ENCODE measurements around the gene CCNK. TPM values are rescaled to one million over a fixed set of nuclear protein-coding genes. Genes with fewer than 3 reads are reported as not detected.

The CCNK gene
- total and polyA plus RNA-seq, 2 of the 13 experiments (the other 11 are each of a cell fraction or from before 2014, with no cell fraction given): 4.9 to 9.7 TPM

DNA sequence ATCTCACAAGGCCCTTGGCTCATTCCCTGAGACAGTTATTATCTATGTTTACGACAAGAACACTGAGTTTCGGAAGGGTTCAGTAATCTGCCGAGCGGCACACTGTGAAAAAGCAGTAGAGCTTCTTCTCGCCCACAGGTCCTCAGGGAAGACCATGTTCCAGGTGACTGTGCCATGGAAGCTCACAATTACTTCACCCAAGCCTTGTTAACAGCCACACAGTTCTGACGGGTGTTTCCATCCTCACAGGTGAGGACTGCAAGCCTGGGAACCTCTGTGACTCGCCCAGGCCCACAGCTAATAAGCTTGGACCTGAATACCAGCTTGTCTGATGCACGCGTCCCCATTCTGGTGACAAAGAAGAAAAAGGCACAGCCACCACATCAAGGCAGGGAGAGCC lies 15.9 kb upstream of the CCNK start:
- no TSS peak for BruUV-seq (replicated peaks)
- ATAC-seq: no peak

DNA sequence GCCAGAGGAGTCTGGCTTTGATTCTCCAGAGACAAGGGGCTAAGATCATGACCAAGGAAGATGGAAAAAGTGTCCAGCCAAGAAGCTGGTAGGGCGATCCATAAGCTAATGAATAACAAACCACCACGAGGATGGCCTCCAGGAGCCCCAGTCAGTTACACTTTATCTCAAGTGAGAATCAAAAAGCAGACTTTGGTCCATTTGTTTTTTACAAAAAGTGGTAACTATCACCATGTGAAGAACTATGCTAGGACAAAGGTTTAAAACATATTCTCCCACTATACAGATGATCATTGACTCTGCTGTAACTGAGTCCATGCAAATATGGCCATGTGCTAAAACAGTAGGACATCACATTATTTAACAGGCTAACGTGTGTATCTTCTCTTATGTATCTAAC lies 14.5 kb upstream of the CCNK start:
- Histone ChIP-seq H2AFZ (ENCODE audit: low read length) (no peak overlapping the region), H3K27me3 (ENCODE audit: control insufficient read depth in 1 of 2, insufficient read depth in 2 of 2, low read length in 2 of 2) (no peaks in the 10 kb centered on the region), H3K4me2 (ENCODE audit: low read depth, low read length) (peak overlapping the region; percentile 26; the same call in 1 of the 2 replicates), H3K4me1 (ENCODE audit: insufficient read depth, low read length) (peaks cover 41% of the 10 kb centered on the region), H4K20me1 (ENCODE audit: insufficient read depth, low read length) (peaks cover 5% of the 10 kb centered on the region), H3K9me3 (ENCODE audit: low read length) (no peaks in the 10 kb centered on the region), H3K79me2 (ENCODE audit: insufficient read depth, low read length) (peaks cover 55% of the 10 kb centered on the region), H3K27ac (ENCODE audit: extremely low read length, insufficient read depth, low read length) (no peak overlapping the region), H3K9ac (ENCODE audit: insufficient read depth, low read depth, low read length) (no peak overlapping the region), H3K36me3 (replicated peaks in 1 of 2; ENCODE audit: control insufficient read depth in 1 of 2, insufficient read depth in 2 of 2, low read length in 2 of 2) (peaks cover 3 to 27% of the 10 kb centered on the region in 2 experiments), H3K4me3 (replicated peaks in 1 of 3; ENCODE audit: insufficient read depth in 1 of 3, low read depth in 2 of 3, low read length in 3 of 3) (no peak overlapping the region)
- in situ Hi-C loops (cut with HindIII; ENCODE audit: extremely low pct_ligation_motif_present, low pct_unique_long_range_greater_than_20kb): no loop called here
- TF ChIP-seq SRF (IDR thresholded peaks at IDR 0.05; ENCODE audit: low read depth, low read length): no peak
- TF ChIP-seq ZNF256 (CRISPR knock-in tag; conservative IDR thresholded peaks at IDR 0.05): no peak
- TF ChIP-seq ZNF629 (CRISPR knock-in tag; conservative IDR thresholded peaks at IDR 0.05): peak; percentile 73
- TF ChIP-seq, protein P1, sequence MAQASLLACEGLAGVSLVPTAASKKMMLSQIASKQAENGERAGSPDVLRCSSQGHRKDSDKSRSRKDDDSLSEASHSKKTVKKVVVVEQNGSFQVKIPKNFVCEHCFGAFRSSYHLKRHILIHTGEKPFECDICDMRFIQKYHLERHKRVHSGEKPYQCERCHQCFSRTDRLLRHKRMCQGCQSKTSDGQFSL (CRISPR knock-in tag; IDR thresholded peaks at IDR 0.05): no peak
- no peak for TF ChIP-seq KDM5A (IDR thresholded peaks at IDR 0.05; ENCODE audit: borderline replicate concordance, low read length)
- TF ChIP-seq PLRG1 (conservative IDR thresholded peaks at IDR 0.05): no peak
- TF ChIP-seq SP5 (CRISPR knock-in tag; IDR thresholded peaks at IDR 0.05; ENCODE audit: borderline replicate concordance, low read depth): no peak
- no peak for TF ChIP-seq ZSCAN29 (CRISPR knock-in tag; conservative IDR thresholded peaks at IDR 0.05)
- TF ChIP-seq HNF4A (CRISPR knock-in tag; IDR thresholded peaks at IDR 0.05): peak; percentile 56
- TF ChIP-seq FOXK2 (IDR thresholded peaks at IDR 0.05): no peak
- ChIA-PET CTCF (ENCODE audit: low intra/inter-chr PET ratio, low total read pairs) (no interaction called here), POLR2A (no interaction called here)
- DNase-seq (ENCODE audit: low spot score) (no peak), FAIRE-seq (peak; percentile 8), ATAC-seq (peak; percentile 39; the same call in 1 of the 3 replicates)
- WGBS (ENCODE audit: low lambda C conversion rate): 65% methylated on average over 3 of the region's 3 CpGs
- BruUV-seq (replicated peaks): no TSS peak
- intact Hi-C loops (cut with micrococcal nuclease; ENCODE audit: unreplicated experiment): no loop called here

More for the DNA sequence above, 15.9 kb upstream of the CCNK start:
- no peak for FAIRE-seq
- H3K4me3 ChIP-seq (replicated peaks in 1 of 3; ENCODE audit: insufficient read depth in 1 of 3, low read depth in 2 of 3, low read length in 3 of 3): no peak overlapping the region
- no peaks in the 10 kb centered on the region for H3K9me3 ChIP-seq (ENCODE audit: low read length)
- TF ChIP-seq SRF (IDR thresholded peaks at IDR 0.05; ENCODE audit: low read depth, low read length) (no peak), ZNF205 (CRISPR knock-in tag; IDR thresholded peaks at IDR 0.05) (no peak), MTA1 (CRISPR knock-in tag; IDR thresholded peaks at IDR 0.05; ENCODE audit: borderline replicate concordance) (no peak)
- ChIA-PET CTCF (ENCODE audit: low intra/inter-chr PET ratio, low total read pairs) (no interaction called here), POLR2A (interaction anchor here (0.9 kb wide), 1 partner anchor 16 kb away, joined by 3 read pairs; the partner anchor contains the start of genes CCNK and SETD3)
- peaks cover 41% of the 10 kb centered on the region for H3K79me2 ChIP-seq (ENCODE audit: insufficient read depth, low read length)
- WGBS (ENCODE audit: low lambda C conversion rate): 90% methylated on average over 2 of the region's 9 CpGs
- intact Hi-C loops (cut with micrococcal nuclease; ENCODE audit: unreplicated experiment) (no loop called here), in situ Hi-C loops (cut with HindIII; ENCODE audit: extremely low pct_ligation_motif_present, low pct_unique_long_range_greater_than_20kb) (no loop called here)
- no peak overlapping the region for H3K27ac ChIP-seq (ENCODE audit: extremely low read length, insufficient read depth, low read length)
- peaks cover 6 to 40% of the 10 kb centered on the region in 2 experiments for H3K36me3 ChIP-seq (replicated peaks in 1 of 2; ENCODE audit: control insufficient read depth in 1 of 2, insufficient read depth in 2 of 2, low read length in 2 of 2)
- no peak for DNase-seq (ENCODE audit: low spot score)
- H3K9ac ChIP-seq (ENCODE audit: insufficient read depth, low read depth, low read length): no peak overlapping the region
- H3K27me3 ChIP-seq (ENCODE audit: control insufficient read depth in 1 of 2, insufficient read depth in 2 of 2, low read length in 2 of 2): no peaks in the 10 kb centered on the region
- no peak overlapping the region for H2AFZ ChIP-seq (ENCODE audit: low read length)
- peaks cover 55% of the 10 kb centered on the region for H3K4me1 ChIP-seq (ENCODE audit: insufficient read depth, low read length)
- H4K20me1 ChIP-seq (ENCODE audit: insufficient read depth, low read length): peaks cover 5% of the 10 kb centered on the region
- H3K4me2 ChIP-seq (ENCODE audit: low read depth, low read length): no peak overlapping the region

All from HepG2 (cell line).